ENCODE measurements around the gene SCFD2.
A peak's percentile ranks its signal among the peaks of the same experiment; 100 is the strongest.
"Not testable (repeated sequence)": the region's sequence is repeated elsewhere in the genome, so short reads cannot be mapped to it uniquely, and the experiment has no call there.

The SCFD2 gene

GRCh38 chr4:53043055-53043454 lies 322.8 kb downstream of the SCFD2 start:
- DNase-seq = no peak

GRCh38 chr4:53040851-53041250 lies 325.0 kb downstream of the SCFD2 start:
- no peak for DNase-seq

GRCh38 chr4:53040459-53040815 lies 325.4 kb downstream of the SCFD2 start:
- no peak for DNase-seq

GRCh38 chr4:53039741-53040458 lies 326.0 kb downstream of the SCFD2 start:
- DNase-seq = peak; percentile 79

GRCh38 chr4:53037892-53038291 lies 328.0 kb downstream of the SCFD2 start:
- DNase-seq = no peak

GRCh38 chr4:53032908-53033307 lies 333.0 kb downstream of the SCFD2 start:
- not testable (repeated sequence) for DNase-seq

- no peak for DNase-seq
Measured at GRCh38 chr4:53026233-53026632, 339.6 kb downstream of the SCFD2 start.

- DNase-seq = no peak
Measured at GRCh38 chr4:53023677-53024299, 342.1 kb downstream of the SCFD2 start.

- DNase-seq = no peak
Measured at GRCh38 chr4:53022513-53023100, 343.3 kb downstream of the SCFD2 start.

GRCh38 chr4:53021754-53022512 lies 343.9 kb downstream of the SCFD2 start:
- DNase-seq = no peak

GRCh38 chr4:53019485-53020382 lies 346.1 kb downstream of the SCFD2 start:
- no peak for DNase-seq

GRCh38 chr4:53018471-53018870 lies 347.4 kb downstream of the SCFD2 start:
- no peak for DNase-seq

- no peak for DNase-seq
Measured at GRCh38 chr4:53016099-53016820, 349.6 kb downstream of the SCFD2 start.

- DNase-seq = peak; percentile 63
Measured at GRCh38 chr4:53015681-53016080, 350.2 kb downstream of the SCFD2 start.

GRCh38 chr4:53014881-53015280 lies 351.0 kb downstream of the SCFD2 start:
- DNase-seq = no peak

- DNase-seq = no peak
Measured at GRCh38 chr4:53013873-53014775, 351.7 kb downstream of the SCFD2 start.

GRCh38 chr4:53012738-53013137 lies 353.1 kb downstream of the SCFD2 start:
- no peak for DNase-seq

GRCh38 chr4:53011259-53011905 lies 354.5 kb downstream of the SCFD2 start:
- DNase-seq = no peak

- no peak for DNase-seq
Measured at GRCh38 chr4:53010318-53010717, 355.5 kb downstream of the SCFD2 start.

GRCh38 chr4:53009824-53010223 lies 356.0 kb downstream of the SCFD2 start:
- no peak for DNase-seq
